Transverse colon (tissue), 4 donors: ENCODE results near the gene HEYL. TPM values are rescaled to one million over a fixed set of nuclear protein-coding genes. Genes with fewer than 3 reads are reported as not detected.

Experiments
- DNase-seq: peaks from one replicate; pipeline ENCODE4 v3.0.0-alpha.2; 2019
- H3K27ac ChIP-seq, 4 donors: fragments of 200-600 bp; sonication (generic); 2 replicates each; pipeline ENCODE4 v1.5.1; 2016 to 2018; ENCODE audit warnings: inconsistent platforms in 4 of 4
- H3K27me3 ChIP-seq: fragments of 200-600 bp; sonication (generic); 2 replicates; pipeline ENCODE4 v1.5.1; 2017; ENCODE audit warnings: inconsistent platforms
- H3K36me3 ChIP-seq, 4 donors: fragments of 200-600 bp; sonication (generic); 2 replicates each; pipeline ENCODE4 v1.5.1; 2017 to 2019; ENCODE audit warnings: inconsistent platforms in 4 of 4
- H3K4me1 ChIP-seq, 4 donors: fragments of 200-600 bp; sonication (generic); 2 replicates each; pipeline ENCODE4 v1.5.1; 2017 to 2020; ENCODE audit warnings: inconsistent platforms in 4 of 4
- H3K4me3 ChIP-seq, 4 donors: fragments of 200-600 bp; sonication (generic); 1 replicate in 1 of 4; 2 replicates in 3 of 4; pipeline versions ENCODE4 v1.5.1 to v1.6.1; 2017 to 2019; ENCODE audit warnings: inconsistent platforms in 4 of 4
- H3K9me3 ChIP-seq, 2 donors: fragments of 200-600 bp; sonication (generic); 2 replicates each; pipeline ENCODE4 v1.5.1; 2017 to 2019; ENCODE audit warnings: inconsistent platforms in 2 of 2
- CTCF ChIP-seq, 5 experiments: fragments of 200-600 bp in 3 of 5; fragments of 450-650 bp in 2 of 5; sonication (generic) in 3 of 5; IDR thresholded peaks; 1 replicate in 2 of 5; 2 replicates in 3 of 5; pipeline ENCODE4 v1.5.1; 2016 to 2017; ENCODE audit warnings: antibody characterized with exemption in 5 of 5, inconsistent platforms in 3 of 5, mild to moderate bottlenecking in 2 of 5, moderate library complexity in 1 of 5
- EP300 ChIP-seq: sonication (generic); formaldehyde crosslinking; IDR thresholded peaks from one replicate; pipeline ENCODE4 v1.6.1; 2017; ENCODE audit warnings: antibody characterized with exemption, low read depth
- POLR2A ChIP-seq: fragments of 450-650 bp; IDR thresholded peaks from one replicate; pipeline ENCODE4 v1.6.1; 2016; ENCODE audit warnings: antibody characterized with exemption, mild to moderate bottlenecking, moderate library complexity
- POLR2AphosphoS5 ChIP-seq, 3 donors: sonication (generic); formaldehyde crosslinking; IDR thresholded peaks; one replicate each; pipeline ENCODE4 v1.6.1; 2016; ENCODE audit warnings: antibody characterized with exemption in 3 of 3
- WGBS, 2 donors: methylation state at CpG; one replicate each; pipeline ENCODE4 v1.1.5; 2018; ENCODE audit warnings: low coverage in 1 of 2; 5-methylcytosine and 5-hydroxymethylcytosine counted together
- in situ Hi-C, 4 donors: fragments of 200-750 bp; cut with MboI; loops; one replicate each; pipeline versions ENCODE4 v1.15.0 to v1.15.1; 2017; ENCODE audit warnings: low sequenced_read_pairs in 3 of 4, low pct_ligation_motif_present in 1 of 4, low pct_unique_long_range_greater_than_20kb in 1 of 4
- intact Hi-C: fragments of 100-400 bp; cut with DNase I; formaldehyde crosslinking; loops from one replicate; pipeline ENCODE4 v1.15.1; 2023; ENCODE audit warnings: low total_unique reads
- total RNA-seq, 4 donors: library from RNA; depleted of rRNA; stranded (reverse); fragments of >200 nt; gene quantifications; one replicate each; pipeline ENCODE4 v1.1.0, GENCODE V29; 2016

HEYL gene
- total RNA-seq, 4 donors from 2014 or later = 1.2 to 12.1 (median 2.5) TPM

GRCh38 chr1:39626646-39627045, 12.8 kb downstream of the HEYL start:
- Histone ChIP-seq H3K27me3 (no peaks in the 10 kb centered on the region), H3K4me1 (peaks cover 0 to 3% (median 0%) of the 10 kb centered on the region in 4 donors), H3K36me3 (no peaks in the 10 kb centered on the region), H3K4me3 (no peak overlapping the region), H3K9me3 (no peaks in the 10 kb centered on the region), H3K27ac (peak overlapping the region in 3 of 4 donors; percentile 29 to 48 (median 39))
- 84% methylated on average over 15 of the region's 16 CpGs; no CpG with 5 or more reads in 1 of the 2 donors for WGBS, 2 donors
- in situ Hi-C loops = no loop called here
- intact Hi-C loops = no loop called here
- no peak for DNase-seq
- TF ChIP-seq EP300 (no peak), POLR2A (no peak), CTCF (IDR thresholded peaks at IDR 0.05) (no peak), POLR2AphosphoS5 (IDR thresholded peaks at IDR 0.05) (no peak)

- Histone ChIP-seq H3K27me3 (no peaks in the 10 kb centered on the region), H3K27ac (peak overlapping the region in 3 of 4 donors; percentile 29 to 48 (median 44))
These were observed 13.8 kb downstream of the HEYL start for GRCh38 chr1:39625462-39626273.

GRCh38 chr1:39625009-39625408, 14.4 kb downstream of the HEYL start:
- H3K4me1 ChIP-seq = peaks cover 0 to 3% (median 0%) of the 10 kb centered on the region in 4 donors
- H3K27ac ChIP-seq = peak overlapping the region in 2 of 4 donors; percentile 34 to 44
- DNase-seq = no peak
- H3K4me3 ChIP-seq = no peak overlapping the region
- no peaks in the 10 kb centered on the region for H3K9me3 ChIP-seq
- H3K36me3 ChIP-seq = no peaks in the 10 kb centered on the region
- no peaks in the 10 kb centered on the region for H3K27me3 ChIP-seq
- intact Hi-C loops (no loop called here), in situ Hi-C loops (no loop called here)
- 63 to 71% methylated on average over 4 to 8 of the region's 8 CpGs for WGBS, 2 donors
- TF ChIP-seq POLR2A (no peak), EP300 (no peak), CTCF (IDR thresholded peaks at IDR 0.05) (no peak), POLR2AphosphoS5 (IDR thresholded peaks at IDR 0.05) (no peak)

More at GRCh38 chr1:39625462-39626273, 13.8 kb downstream of the HEYL start:
- in situ Hi-C loops = no loop called here
- Histone ChIP-seq H3K4me3 (no peak overlapping the region), H3K36me3 (no peaks in the 10 kb centered on the region), H3K9me3 (no peaks in the 10 kb centered on the region), H3K4me1 (peaks cover 0 to 3% (median 0%) of the 10 kb centered on the region in 4 donors)
- TF ChIP-seq POLR2AphosphoS5 (IDR thresholded peaks at IDR 0.05) (peak; percentile 61 to 70 (median 69)), CTCF (IDR thresholded peaks at IDR 0.05) (no peak)
- 81% methylated on average over 11 of the region's 11 CpGs; no CpG with 5 or more reads in 1 of the 2 donors for WGBS, 2 donors
- DNase-seq = peak; percentile 43
- intact Hi-C loops = no loop called here

- Histone ChIP-seq H3K36me3 (no peaks in the 10 kb centered on the region), H3K4me3 (no peak overlapping the region), H3K27ac (no peak overlapping the region), H3K4me1 (peaks cover 0 to 3% (median 0%) of the 10 kb centered on the region in 4 donors), H3K27me3 (no peaks in the 10 kb centered on the region), H3K9me3 (no peaks in the 10 kb centered on the region)
- TF ChIP-seq EP300 (no peak), CTCF (IDR thresholded peaks at IDR 0.05) (no peak), POLR2AphosphoS5 (IDR thresholded peaks at IDR 0.05) (no peak), POLR2A (no peak)
- in situ Hi-C loops = no loop called here
- intact Hi-C loops = no loop called here
- no peak for DNase-seq
- WGBS, 2 donors = 75% methylated on average over 6 of the region's 6 CpGs; no CpG with 5 or more reads in 1 of the 2 donors
These were observed 16.4 kb downstream of the HEYL start for GRCh38 chr1:39623053-39623452.
